ENCODE results near the gene CARMIL3. TPM values are rescaled to one million over a fixed set of nuclear protein-coding genes. Genes with fewer than 3 reads are reported as not detected.

Gene CARMIL3
- polyA plus RNA-seq, 1 experiment: not detected

- H3K27ac ChIP-seq (ENCODE audit: low read depth, low read length): peak overlapping the region; percentile 68
- no peaks in the 10 kb centered on the region for H3K27me3 ChIP-seq (ENCODE audit: control insufficient read depth, insufficient read depth, low read length)
- H3K4me3 ChIP-seq (ENCODE audit: low read depth, low read length): peak overlapping the region; percentile 83
- DNase-seq (ENCODE audit: low read depth, low spot score): no peak
- no peak for TF ChIP-seq CTCF (IDR thresholded peaks at IDR 0.05; ENCODE audit: low read depth, low read length)
- ChIA-PET POLR2A (interaction anchor here (1.0 to 3.1 kb wide), 4 partner anchors 10 to 37 kb away, joined by 3 to 36 read pairs (median 4); partner anchors contain the start of genes DCAF11 and NRL), CTCF (interaction anchor here (8.4 to 9.9 kb wide), 2 partner anchors 11 to 38 kb away, joined by 196 to 212 read pairs; no protein-coding TSS in a partner anchor)
- H3K9me3 ChIP-seq (ENCODE audit: control insufficient read depth, insufficient read depth, low read length): no peaks in the 10 kb centered on the region; the same call in 1 of the 2 replicates
These were observed 43.7 kb downstream of the CARMIL3 start for GRCh38 chr14:24095271-24096068.

- POLR2A ChIA-PET: interaction anchor here (3.1 kb wide), 1 partner anchor 18 kb away, joined by 36 read pairs; the partner anchor contains the start of genes DCAF11 and NRL
- no peaks in the 10 kb centered on the region for H3K27me3 ChIP-seq (ENCODE audit: control insufficient read depth, insufficient read depth, low read length)
- no peak overlapping the region for H3K27ac ChIP-seq (ENCODE audit: low read depth, low read length)
- H3K4me3 ChIP-seq (ENCODE audit: low read depth, low read length): no peak overlapping the region
- H3K9me3 ChIP-seq (ENCODE audit: control insufficient read depth, insufficient read depth, low read length): no peaks in the 10 kb centered on the region; the same call in 1 of the 2 replicates
- DNase-seq (ENCODE audit: low read depth, low spot score): no peak
- TF ChIP-seq CTCF (IDR thresholded peaks at IDR 0.05; ENCODE audit: low read depth, low read length): no peak
- CTCF ChIA-PET: interaction anchor here (0.7 to 9.9 kb wide), 3 partner anchors 9 to 63 kb away, joined by 4 to 212 read pairs (median 17); no protein-coding TSS in a partner anchor
These were observed 44.9 kb downstream of the CARMIL3 start for GRCh38 chr14:24096545-24097181.

GRCh38 chr14:24098229-24098926, 46.6 kb downstream of the CARMIL3 start:
- Histone ChIP-seq H3K27ac (ENCODE audit: low read depth, low read length) (no peak overlapping the region), H3K4me3 (ENCODE audit: low read depth, low read length) (no peak overlapping the region), H3K27me3 (ENCODE audit: control insufficient read depth, insufficient read depth, low read length) (no peaks in the 10 kb centered on the region), H3K9me3 (ENCODE audit: control insufficient read depth, insufficient read depth, low read length) (peaks cover under 1% of the 10 kb centered on the region; the same call in 1 of the 2 replicates)
- POLR2A ChIA-PET: no interaction called here
- CTCF ChIA-PET: interaction anchor here (0.6 to 9.9 kb wide), 3 partner anchors 8 to 1022 kb away, joined by 3 to 212 read pairs (median 5); no protein-coding TSS in a partner anchor
- TF ChIP-seq CTCF (IDR thresholded peaks at IDR 0.05; ENCODE audit: low read depth, low read length): no peak
- DNase-seq (ENCODE audit: low read depth, low spot score): no peak

- DNase-seq (ENCODE audit: low read depth, low spot score): no peak
- H3K4me3 ChIP-seq (ENCODE audit: low read depth, low read length): no peak overlapping the region
These were observed 47.4 kb downstream of the CARMIL3 start for GRCh38 chr14:24098927-24099813.

More at GRCh38 chr14:24098927-24099813, 47.4 kb downstream of the CARMIL3 start:
- no peak for TF ChIP-seq CTCF (IDR thresholded peaks at IDR 0.05; ENCODE audit: low read depth, low read length)
- H3K9me3 ChIP-seq (ENCODE audit: control insufficient read depth, insufficient read depth, low read length): peaks cover 4% of the 10 kb centered on the region
- POLR2A ChIA-PET: no interaction called here
- no peak overlapping the region for H3K27ac ChIP-seq (ENCODE audit: low read depth, low read length)
- CTCF ChIA-PET: interaction anchor here (1.3 to 9.9 kb wide), 2 partner anchors 7 to 10 kb away, joined by 5 to 212 read pairs; no protein-coding TSS in a partner anchor
- H3K27me3 ChIP-seq (ENCODE audit: control insufficient read depth, insufficient read depth, low read length): no peaks in the 10 kb centered on the region

Measured in AG04450 (cell line).